H1 (cell line): ENCODE measurements around the gene COMMD8. TPM values are rescaled to one million over a fixed set of nuclear protein-coding genes. Genes with fewer than 3 reads are reported as not detected.

Experiments used
- ASH2L ChIP-seq: fragments of 200-600, 300-600 bp; sonication (generic); IDR thresholded peaks from one replicate; pipeline ENCODE4 v1.7.1; 2017; ENCODE audit warnings: low read length
- BCL11A ChIP-seq, 2 experiments: IDR thresholded peaks; one replicate each; pipeline ENCODE4 v1.6.1; 2011; ENCODE audit warnings: low read depth in 2 of 2, low read length in 2 of 2, mild to moderate bottlenecking in 2 of 2
- CEBPB ChIP-seq: IDR thresholded peaks from 2 replicates; pipeline ENCODE4 v1.6.1; 2012; ENCODE audit warnings: low read depth, low read length
- CREB1 ChIP-seq: IDR thresholded peaks from 2 replicates; pipeline ENCODE4 v1.6.1; 2012; ENCODE audit warnings: inconsistent platforms
- EP300 ChIP-seq, 2 experiments: IDR thresholded peaks; 1 replicate in 1 of 2; 2 replicates in 1 of 2; pipeline ENCODE4 v1.6.1; 2011 to 2012; ENCODE audit warnings: low read depth in 2 of 2, low read length in 2 of 2, mild to moderate bottlenecking in 2 of 2, borderline replicate concordance in 1 of 2, inconsistent platforms in 1 of 2, moderate library complexity in 1 of 2
- FOSL1 ChIP-seq: IDR thresholded peaks from 2 replicates; pipeline ENCODE4 v1.6.1; 2011; ENCODE audit warnings: mild to moderate bottlenecking, low read depth, low read length, moderate library complexity; ENCODE audit not compliant: insufficient read depth
- JUN ChIP-seq: IDR thresholded peaks from 2 replicates; pipeline ENCODE4 v1.6.1; 2011; ENCODE audit warnings: low read depth, mild to moderate bottlenecking, improper control_type of control experiment, low read length
- KDM4A ChIP-seq: IDR thresholded peaks from one replicate; pipeline ENCODE4 v1.7.1; 2012; ENCODE audit warnings: low read depth, mild to moderate bottlenecking, moderate library complexity, low read length, inconsistent platforms; ENCODE audit not compliant: severe bottlenecking
- PHF8 ChIP-seq: fragments of 200-600 bp; sonication (generic); conservative IDR thresholded peaks from 2 replicates; pipeline ENCODE4 v1.7.1; 2012; ENCODE audit warnings: low read depth, mild to moderate bottlenecking, inconsistent platforms, low read length, moderate library complexity
- POLR2AphosphoS5 ChIP-seq: IDR thresholded peaks from 2 replicates; pipeline ENCODE4 v1.6.1; 2011; ENCODE audit warnings: low read depth, low read length
- RAD21 ChIP-seq, 2 experiments: IDR thresholded peaks in 1 of 2; conservative IDR thresholded peaks in 1 of 2; 2 replicates each; pipeline ENCODE4 v1.6.1; 2011; ENCODE audit warnings: low read depth in 2 of 2, low read length in 2 of 2, improper control_type of control experiment in 1 of 2, inconsistent platforms in 1 of 2, mild to moderate bottlenecking in 1 of 2, moderate library complexity in 1 of 2
- RFX5 ChIP-seq: IDR thresholded peaks from 2 replicates; pipeline ENCODE4 v1.6.1; 2011; ENCODE audit warnings: low read depth, low read length, improper control_type of control experiment, borderline replicate concordance
- SIN3A ChIP-seq, 2 experiments: IDR thresholded peaks in 1 of 2; conservative IDR thresholded peaks in 1 of 2; 2 replicates each; pipeline ENCODE4 v1.6.1; 2011 to 2012; ENCODE audit warnings: low read length in 2 of 2, improper control_type of control experiment in 1 of 2, low read depth in 1 of 2, mild to moderate bottlenecking in 1 of 2
- SIX5 ChIP-seq: IDR thresholded peaks from 2 replicates; pipeline ENCODE4 v1.6.1; 2011; ENCODE audit warnings: mild to moderate bottlenecking, low read depth, low read length
- ZNF274 ChIP-seq: IDR thresholded peaks from 2 replicates; pipeline ENCODE4 v1.7.0; 2012; ENCODE audit warnings: low read length, borderline replicate concordance; ENCODE audit errors: extremely low read depth
- polyA plus RNA-seq, 7 experiments: library from polyadenylated mRNA; depleted of rRNA in 3 of 7; stranded (reverse) in 5 of 7; unstranded in 2 of 7; fragments of >200 nt in 5 of 7; fragments of 200-250 nt in 2 of 7; gene quantifications; 1 replicate in 5 of 7; 2 replicates in 1 of 7; 4 replicates in 1 of 7; pipeline versions ENCODE4 v1.2.1 to v1.2.3, GENCODE V29; 2011 to 2013; ENCODE audit warnings: missing spikeins in 2 of 7, mixed read lengths in 2 of 7
- total RNA-seq: library from RNA; stranded (reverse); fragmentation: NEBNext Ultra II Directional; extraction: Animal tissue kit (Norgen Biotek cat#: 25700); gene quantifications from 2 replicates; pipeline ENCODE4 v1.2.1, GENCODE V29; 2021
- TF ChIP-seq, protein P1 (sequence below), 3 experiments: IDR thresholded peaks; 1 replicate in 2 of 3; 2 replicates in 1 of 3; pipeline versions ENCODE4 v1.5.1 to v1.6.1; 2011; ENCODE audit warnings: low read length in 3 of 3, mild to moderate bottlenecking in 3 of 3, inconsistent platforms in 2 of 3, low read depth in 1 of 3, moderate library complexity in 1 of 3; ENCODE audit not compliant: insufficient read depth in 1 of 3; ENCODE audit errors: control extremely low read depth in 1 of 3
- TF ChIP-seq, protein P2 (sequence below): IDR thresholded peaks from 2 replicates; pipeline ENCODE4 v1.6.1; 2011; ENCODE audit warnings: low read depth, mild to moderate bottlenecking, low read length; ENCODE audit not compliant: insufficient read depth
- TF ChIP-seq, protein P3 (sequence below): IDR thresholded peaks from 2 replicates; pipeline ENCODE4 v1.6.1; 2012; ENCODE audit warnings: inconsistent platforms
- TF ChIP-seq, protein P4 (sequence below): IDR thresholded peaks from 2 replicates; pipeline ENCODE4 v1.6.1; 2011; ENCODE audit warnings: low read length, improper control_type of control experiment

COMMD8 gene
- total and polyA plus RNA-seq, 2 of the 8 experiments (the other 6 are each of a cell fraction or from before 2014, with no cell fraction given): 1.6 to 7.2 TPM

DNA sequence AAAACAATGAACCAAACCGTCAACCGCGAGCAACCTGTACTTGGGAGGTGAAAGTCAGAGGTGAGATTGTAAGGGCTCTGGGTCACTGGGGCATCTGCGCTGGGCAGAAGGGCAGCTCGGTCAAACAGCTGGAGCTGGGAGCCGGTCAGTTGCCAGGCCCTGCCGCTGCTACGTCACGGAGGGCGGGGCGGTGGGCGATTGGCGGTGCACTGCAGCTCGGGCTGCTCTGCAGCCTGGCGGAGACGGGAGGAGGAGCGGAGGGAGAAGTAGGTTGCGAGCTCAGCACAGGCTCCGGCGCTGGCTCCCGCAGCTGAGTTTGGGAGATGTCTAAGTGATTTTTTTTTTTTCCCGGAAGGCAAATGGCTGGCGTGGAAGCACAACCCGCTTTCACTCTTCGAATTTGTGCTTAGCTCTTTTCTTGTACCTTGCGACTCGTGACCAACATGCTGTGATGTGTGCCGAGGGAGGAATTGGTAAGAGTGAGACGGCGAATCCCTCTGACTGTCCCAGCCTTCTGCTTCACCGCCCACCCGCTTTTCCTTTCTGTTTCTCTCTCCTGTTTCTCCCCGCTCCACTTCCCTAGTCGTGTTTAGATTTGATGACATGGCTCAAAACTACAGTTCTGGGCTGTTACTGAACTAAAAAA lies 21.7 kb upstream of the COMMD8 start, which contains the start of gene ATP10D (continued):
- TF ChIP-seq ASH2L (peak; percentile 95), CEBPB (no peak), CREB1 (peak; percentile 91), POLR2AphosphoS5 (peak; percentile 91), SIN3A (conservative IDR thresholded peaks at IDR 0.05 in 1 of 2, IDR thresholded peaks at IDR 0.05 in 1 of 2; ENCODE audit: low read depth in 1 of 2, low read length in 2 of 2) (0 out of 4 replicates have a peak, but pooled peaks of 1 of the 2 experiments have one; percentile 15), ZNF274 (no peak), KDM4A (peak; percentile 48), JUN (no peak), PHF8 (peak; percentile 60), EP300 (IDR thresholded peaks at IDR 0.05; ENCODE audit: borderline replicate concordance in 1 of 2, low read depth in 2 of 2, low read length in 2 of 2) (0 out of 3 replicates have a peak, but pooled peaks of 1 of the 2 experiments have one; percentile 11), FOSL1 (no peak), RFX5 (no peak), RAD21 (IDR thresholded peaks at IDR 0.05 in 1 of 2, conservative IDR thresholded peaks at IDR 0.05 in 1 of 2; ENCODE audit: low read depth in 2 of 2, low read length in 2 of 2) (peak; percentile 12 to 31; a peak in 2 of 4 replicates), BCL11A (IDR thresholded peaks at IDR 0.05; ENCODE audit: low read depth in 2 of 2, low read length in 2 of 2) (no peak), SIX5 (no peak)
- TF ChIP-seq, protein P1, sequence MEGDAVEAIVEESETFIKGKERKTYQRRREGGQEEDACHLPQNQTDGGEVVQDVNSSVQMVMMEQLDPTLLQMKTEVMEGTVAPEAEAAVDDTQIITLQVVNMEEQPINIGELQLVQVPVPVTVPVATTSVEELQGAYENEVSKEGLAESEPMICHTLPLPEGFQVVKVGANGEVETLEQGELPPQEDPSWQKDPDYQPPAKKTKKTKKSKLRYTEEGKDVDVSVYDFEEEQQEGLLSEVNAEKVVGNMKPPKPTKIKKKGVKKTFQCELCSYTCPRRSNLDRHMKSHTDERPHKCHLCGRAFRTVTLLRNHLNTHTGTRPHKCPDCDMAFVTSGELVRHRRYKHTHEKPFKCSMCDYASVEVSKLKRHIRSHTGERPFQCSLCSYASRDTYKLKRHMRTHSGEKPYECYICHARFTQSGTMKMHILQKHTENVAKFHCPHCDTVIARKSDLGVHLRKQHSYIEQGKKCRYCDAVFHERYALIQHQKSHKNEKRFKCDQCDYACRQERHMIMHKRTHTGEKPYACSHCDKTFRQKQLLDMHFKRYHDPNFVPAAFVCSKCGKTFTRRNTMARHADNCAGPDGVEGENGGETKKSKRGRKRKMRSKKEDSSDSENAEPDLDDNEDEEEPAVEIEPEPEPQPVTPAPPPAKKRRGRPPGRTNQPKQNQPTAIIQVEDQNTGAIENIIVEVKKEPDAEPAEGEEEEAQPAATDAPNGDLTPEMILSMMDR (IDR thresholded peaks at IDR 0.05; ENCODE audit: control extremely low read depth in 1 of 3, insufficient read depth in 1 of 3, low read depth in 1 of 3, low read length in 3 of 3): no peak; a peak in 1 of 4 replicates
- TF ChIP-seq, protein P2, sequence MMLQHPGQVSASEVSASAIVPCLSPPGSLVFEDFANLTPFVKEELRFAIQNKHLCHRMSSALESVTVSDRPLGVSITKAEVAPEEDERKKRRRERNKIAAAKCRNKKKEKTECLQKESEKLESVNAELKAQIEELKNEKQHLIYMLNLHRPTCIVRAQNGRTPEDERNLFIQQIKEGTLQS: no peak
- TF ChIP-seq, protein P3, sequence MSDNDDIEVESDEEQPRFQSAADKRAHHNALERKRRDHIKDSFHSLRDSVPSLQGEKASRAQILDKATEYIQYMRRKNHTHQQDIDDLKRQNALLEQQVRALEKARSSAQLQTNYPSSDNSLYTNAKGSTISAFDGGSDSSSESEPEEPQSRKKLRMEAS: 0 out of 2 replicates have a peak, but pooled peaks have one; percentile 25
- TF ChIP-seq, protein P4, sequence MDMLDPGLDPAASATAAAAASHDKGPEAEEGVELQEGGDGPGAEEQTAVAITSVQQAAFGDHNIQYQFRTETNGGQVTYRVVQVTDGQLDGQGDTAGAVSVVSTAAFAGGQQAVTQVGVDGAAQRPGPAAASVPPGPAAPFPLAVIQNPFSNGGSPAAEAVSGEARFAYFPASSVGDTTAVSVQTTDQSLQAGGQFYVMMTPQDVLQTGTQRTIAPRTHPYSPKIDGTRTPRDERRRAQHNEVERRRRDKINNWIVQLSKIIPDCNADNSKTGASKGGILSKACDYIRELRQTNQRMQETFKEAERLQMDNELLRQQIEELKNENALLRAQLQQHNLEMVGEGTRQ: no peak
